Neuron (in vitro differentiated cells): Measurements from ENCODE around the gene CST3.

ENCODE experiments used
- H2AFZ ChIP-seq: one replicate; pipeline ENCODE4 v1.6.1; 2013; ENCODE audit warnings: low read depth, mild to moderate bottlenecking, inconsistent platforms, low read length, moderate library complexity
- H3K27me3 ChIP-seq: one replicate; pipeline ENCODE4 v1.6.1; 2013; ENCODE audit warnings: low read length; ENCODE audit not compliant: insufficient read depth
- H3K36me3 ChIP-seq: one replicate; pipeline ENCODE4 v1.6.1; 2013; ENCODE audit warnings: low read length; ENCODE audit not compliant: insufficient read depth
- H3K4me1 ChIP-seq: one replicate; pipeline ENCODE4 v1.6.1; 2013; ENCODE audit warnings: low read length; ENCODE audit not compliant: insufficient read depth
- H3K4me3 ChIP-seq: 2 replicates; pipeline ENCODE4 v1.5.1; 2013; ENCODE audit warnings: mild to moderate bottlenecking, low read length, moderate library complexity
- H3K9me3 ChIP-seq: one replicate; pipeline ENCODE4 v1.6.1; 2013; ENCODE audit warnings: low read length

Gene CST3

DNA sequence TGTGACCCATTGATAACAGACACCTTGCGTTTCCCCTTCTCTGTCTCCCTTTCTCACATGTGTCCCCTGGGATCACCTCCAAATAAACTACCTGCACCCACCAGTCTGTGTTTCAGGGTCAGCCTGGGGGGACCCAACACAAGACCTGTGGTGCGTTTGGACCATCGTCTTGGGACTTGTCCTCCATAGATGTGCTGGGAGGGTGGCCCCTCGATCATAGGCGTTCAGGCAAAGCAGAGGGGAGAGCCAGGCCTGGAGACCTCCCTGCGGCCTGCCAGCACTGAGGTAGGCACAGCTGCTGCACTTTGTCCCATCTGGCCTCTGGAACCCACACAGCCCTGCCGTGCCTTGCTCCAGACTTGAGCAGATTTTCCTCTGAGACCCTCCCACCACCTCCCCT lies 50.1 kb downstream of the CST3 start:
- Histone ChIP-seq H3K36me3 (no peaks in the 10 kb centered on the region), H3K4me3 (no peak overlapping the region), H3K4me1 (no peaks in the 10 kb centered on the region), H3K27me3 (peaks cover 12% of the 10 kb centered on the region), H2AFZ (no peak overlapping the region), H3K9me3 (no peaks in the 10 kb centered on the region)

DNA sequence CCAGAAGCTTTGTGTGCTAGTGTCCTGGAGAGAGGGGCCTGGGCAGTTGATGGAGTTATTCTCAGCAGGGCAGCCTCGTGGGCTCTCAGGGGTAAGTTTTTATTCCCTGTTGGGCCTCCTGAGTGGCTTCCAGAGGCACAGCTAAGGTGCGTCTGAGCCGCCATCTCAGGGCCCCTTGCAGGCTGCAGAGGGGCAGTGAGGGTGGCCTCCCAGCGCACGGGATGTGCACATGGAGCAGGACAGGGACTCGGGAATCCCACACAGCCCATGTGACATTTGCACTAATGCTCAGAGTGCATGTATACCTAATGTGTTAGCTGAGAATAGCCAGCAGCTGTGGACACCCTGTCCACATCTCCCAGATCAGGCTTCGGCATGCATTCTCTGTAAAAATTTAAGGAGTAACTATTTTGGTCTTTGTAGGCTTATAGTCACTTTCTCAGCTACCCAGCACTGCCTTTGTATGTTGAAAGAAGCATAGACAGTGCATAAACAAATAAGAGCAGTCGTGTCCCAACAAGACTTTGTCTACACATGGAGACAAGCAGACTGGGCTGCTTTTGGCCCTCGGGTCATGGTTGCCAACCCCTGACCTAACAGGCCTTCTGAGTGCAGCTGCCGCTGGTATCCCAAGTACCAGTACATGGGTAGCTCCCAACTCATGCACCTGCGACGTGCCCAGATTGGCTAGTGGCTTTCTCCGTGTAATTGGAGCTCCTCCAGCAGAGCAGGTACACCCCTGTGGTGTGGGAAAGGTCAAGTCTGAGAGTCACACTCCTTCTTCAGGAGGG lies 50.8 kb downstream of the CST3 start:
- Histone ChIP-seq H3K36me3 (no peaks in the 10 kb centered on the region), H3K27me3 (peaks cover 12% of the 10 kb centered on the region), H3K4me1 (no peaks in the 10 kb centered on the region), H3K4me3 (no peak overlapping the region), H2AFZ (no peak overlapping the region), H3K9me3 (no peaks in the 10 kb centered on the region)

- Histone ChIP-seq H3K4me3 (no peak overlapping the region), H3K27me3 (peaks cover 12% of the 10 kb centered on the region), H3K4me1 (no peaks in the 10 kb centered on the region), H3K36me3 (no peaks in the 10 kb centered on the region), H2AFZ (no peak overlapping the region), H3K9me3 (no peaks in the 10 kb centered on the region)
Measured at GRCh38 chr20:23585808-23586734, 51.7 kb downstream of the CST3 start.

DNA sequence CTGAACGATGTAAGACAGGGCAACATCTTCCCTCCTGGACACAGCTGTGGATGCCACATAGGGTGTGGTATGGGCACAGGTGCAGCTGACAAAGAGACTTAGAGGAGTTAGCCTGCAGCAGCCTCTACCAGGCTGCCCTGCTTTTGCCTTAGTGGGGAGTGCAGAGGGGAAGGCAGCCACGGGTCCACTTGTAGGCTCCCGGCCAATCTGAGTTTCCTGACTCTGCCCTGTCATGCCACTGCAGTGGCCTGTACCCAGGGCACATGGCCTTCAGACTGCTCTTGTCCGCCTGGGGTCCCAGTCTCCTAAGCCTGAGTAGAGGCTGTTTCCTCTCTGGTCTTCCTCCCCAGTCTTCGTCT lies 52.3 kb downstream of the CST3 start:
- peaks cover 12% of the 10 kb centered on the region for H3K27me3 ChIP-seq

DNA sequence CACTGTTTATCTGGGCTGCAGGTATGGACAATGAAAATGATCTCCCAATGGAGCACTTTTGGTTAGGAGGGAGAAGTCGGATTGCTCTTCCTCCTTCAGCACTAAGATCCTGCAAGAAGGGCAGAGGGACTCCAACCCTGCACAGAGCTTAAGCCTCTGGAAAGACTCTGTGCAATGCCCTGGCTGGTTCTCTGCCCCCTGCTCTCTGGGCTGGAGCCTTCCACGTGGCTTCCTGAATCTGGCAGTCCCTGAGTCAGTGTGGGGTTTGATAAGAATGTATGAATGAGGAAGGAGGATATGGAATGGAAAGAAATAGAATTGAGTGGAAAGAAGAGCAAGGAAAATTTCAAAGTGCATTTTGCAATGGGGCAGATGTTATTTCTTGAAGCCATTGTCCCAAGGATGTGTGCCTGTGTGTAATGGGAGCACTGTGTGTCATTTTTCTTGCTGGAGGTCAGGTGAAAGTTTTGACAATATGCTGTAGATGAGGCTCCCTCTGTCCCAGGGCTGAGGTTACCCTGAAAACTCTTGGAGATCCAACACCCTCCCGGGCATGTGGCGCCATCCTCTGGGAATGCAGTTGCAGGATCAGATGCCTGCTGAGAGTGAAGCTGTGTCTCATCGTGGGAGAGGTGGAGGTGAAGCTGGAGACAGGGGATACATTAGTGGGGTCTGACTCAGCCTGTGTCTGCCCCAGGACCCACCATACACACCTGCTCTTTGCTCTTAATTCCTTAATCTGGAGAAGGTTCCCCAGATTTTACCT lies 53.1 kb downstream of the CST3 start:
- no peaks in the 10 kb centered on the region for H3K4me1 ChIP-seq
- H3K27me3 ChIP-seq: peaks cover 12% of the 10 kb centered on the region
- no peak overlapping the region for H2AFZ ChIP-seq
- H3K9me3 ChIP-seq: no peaks in the 10 kb centered on the region
- H3K4me3 ChIP-seq: no peak overlapping the region
- no peaks in the 10 kb centered on the region for H3K36me3 ChIP-seq

More for the DNA sequence above, 52.3 kb downstream of the CST3 start:
- Histone ChIP-seq H3K36me3 (no peaks in the 10 kb centered on the region), H2AFZ (no peak overlapping the region), H3K9me3 (no peaks in the 10 kb centered on the region), H3K4me3 (no peak overlapping the region), H3K4me1 (no peaks in the 10 kb centered on the region)
